ENCODE results near the gene NR3C2.

- TF ChIP-seq PATZ1 (CRISPR knock-in tag; IDR thresholded peaks at IDR 0.05; ENCODE audit: borderline replicate concordance) (no peak), GLIS3 (CRISPR knock-in tag; IDR thresholded peaks at IDR 0.05) (no peak), ARNTL (CRISPR knock-in tag; IDR thresholded peaks at IDR 0.05; ENCODE audit: borderline replicate concordance, low read depth) (no peak), ZNF70 (CRISPR knock-in tag; IDR thresholded peaks at IDR 0.05) (no peak), CREB5 (CRISPR knock-in tag; IDR thresholded peaks at IDR 0.05; ENCODE audit: low read depth) (no peak), SNAI2 (CRISPR knock-in tag; IDR thresholded peaks at IDR 0.05) (no peak), ZC3H10 (CRISPR knock-in tag; IDR thresholded peaks at IDR 0.05) (no peak), PPARA (CRISPR knock-in tag; IDR thresholded peaks at IDR 0.05; ENCODE audit: borderline replicate concordance) (no peak), ZFP30 (CRISPR knock-in tag; IDR thresholded peaks at IDR 0.05) (no peak), OSR1 (CRISPR knock-in tag; IDR thresholded peaks at IDR 0.05) (no peak)
Measured at GRCh38 chr4:148442832-148443511, 758 bp upstream of the NR3C2 start.
